Neural cell (in vitro differentiated cells): ENCODE measurements around the gene NDE1. TPM values are rescaled to one million over a fixed set of nuclear protein-coding genes. Genes with fewer than 3 reads are reported as not detected.
"Not testable (repeated sequence)": the region's sequence is repeated elsewhere in the genome, so short reads cannot be mapped to it uniquely, and the experiment has no call there.

ENCODE experiments used
- H2AFZ ChIP-seq: fragments of 200-600, 300-800 bp; sonication (generic), shearing (Covaris generic); 2 replicates; pipeline ENCODE4 v1.6.0; 2014; ENCODE audit warnings: low read depth, mild to moderate bottlenecking, antibody characterized with exemption, low read length, moderate library complexity
- H3F3A ChIP-seq: fragments of 200-600 bp; shearing (Covaris generic); 2 replicates; pipeline ENCODE4 v1.6.1; 2016; ENCODE audit warnings: mild to moderate bottlenecking, moderate library complexity, mixed read lengths, antibody characterized with exemption, low read length; ENCODE audit not compliant: insufficient read depth, poor library complexity, severe bottlenecking
- H3K27ac ChIP-seq: fragments of 200-600, 300-800 bp; sonication (generic), shearing (Covaris generic); 2 replicates; pipeline ENCODE4 v1.5.1; 2014; ENCODE audit warnings: mild to moderate bottlenecking, low read length, moderate library complexity
- H3K27me3 ChIP-seq: fragments of 300-800, 200-600 bp; sonication (generic), shearing (Covaris generic); 2 replicates; pipeline ENCODE4 v1.6.0; 2014; ENCODE audit warnings: mild to moderate bottlenecking, low read depth, low read length, moderate library complexity; ENCODE audit not compliant: insufficient read depth
- H3K36me3 ChIP-seq: fragments of 300-800, 200-600 bp; sonication (generic), shearing (Covaris generic); 2 replicates; pipeline ENCODE4 v1.5.1; 2014; ENCODE audit warnings: mild to moderate bottlenecking, antibody characterized with exemption, low read length, moderate library complexity; ENCODE audit not compliant: insufficient read depth
- H3K4me2 ChIP-seq: fragments of 300-800, 200-600 bp; sonication (generic), shearing (Covaris generic); 2 replicates; pipeline ENCODE4 v1.6.0; 2014; ENCODE audit warnings: mild to moderate bottlenecking, low read length
- H3K4me3 ChIP-seq: fragments of 300-800, 200-600 bp; sonication (generic), shearing (Covaris generic); 2 replicates; pipeline ENCODE4 v1.5.1; 2014; ENCODE audit warnings: mild to moderate bottlenecking, low read length, moderate library complexity
- H3K79me2 ChIP-seq: fragments of 200-600 bp; shearing (Covaris generic); replicated peaks from 2 replicates; pipeline ENCODE4 v1.6.0; 2014; ENCODE audit warnings: mild to moderate bottlenecking, low read length, moderate library complexity; ENCODE audit not compliant: insufficient read depth
- H3K9ac ChIP-seq: fragments of 300-800, 200-600 bp; sonication (generic), shearing (Covaris generic); 2 replicates; pipeline ENCODE4 v1.6.1; 2016; ENCODE audit warnings: mild to moderate bottlenecking, low read length, mixed read lengths
- H3K9me2 ChIP-seq: fragments of 200-600 bp; shearing (Covaris generic); 2 replicates; pipeline ENCODE4 v1.6.1; 2016; ENCODE audit warnings: mild to moderate bottlenecking, low read length, mixed read lengths; ENCODE audit not compliant: insufficient read depth
- H3K9me3 ChIP-seq: fragments of 200-600, 300-800 bp; sonication (generic), shearing (Covaris generic); 2 replicates; pipeline ENCODE4 v1.6.1; 2016; ENCODE audit warnings: mild to moderate bottlenecking, mixed run types, low read length, moderate library complexity, mixed read lengths
- H4K20me1 ChIP-seq: fragments of 200-600 bp; shearing (Covaris generic); 2 replicates; pipeline ENCODE4 v1.6.1; 2016; ENCODE audit warnings: mild to moderate bottlenecking, mixed run types; ENCODE audit not compliant: insufficient read depth
- CTCF ChIP-seq: fragments of 450-650 bp; IDR thresholded peaks from 2 replicates; pipeline ENCODE4 v1.5.1; 2014; ENCODE audit warnings: antibody characterized with exemption, mild to moderate bottlenecking, moderate library complexity; ENCODE audit not compliant: poor library complexity, severe bottlenecking
- EP300 ChIP-seq: fragments of 450-650 bp; conservative IDR thresholded peaks from 2 replicates; pipeline ENCODE4 v1.6.1; 2014; ENCODE audit warnings: antibody characterized with exemption, mild to moderate bottlenecking, moderate library complexity; ENCODE audit not compliant: poor library complexity, severe bottlenecking
- EZH2 ChIP-seq: fragments of 200-600, 300-800 bp; shearing (Covaris generic), sonication (generic); IDR thresholded peaks from 2 replicates; pipeline ENCODE4 v1.6.1; 2014; ENCODE audit warnings: antibody characterized with exemption, low read length, borderline replicate concordance, mild to moderate bottlenecking; ENCODE audit not compliant: insufficient read depth, poor library complexity, severe bottlenecking
- MXI1 ChIP-seq: fragments of 450-650 bp; conservative IDR thresholded peaks from 2 replicates; pipeline ENCODE4 v1.6.1; 2014; ENCODE audit warnings: antibody characterized with exemption, mild to moderate bottlenecking; ENCODE audit not compliant: poor library complexity, severe bottlenecking
- POLR2AphosphoS5 ChIP-seq: IDR thresholded peaks from 2 replicates; pipeline ENCODE4 v1.6.1; 2012
- RAD21 ChIP-seq: fragments of 450-650 bp; conservative IDR thresholded peaks from 2 replicates; pipeline ENCODE4 v1.6.1; 2014; ENCODE audit warnings: antibody characterized with exemption, mild to moderate bottlenecking, moderate library complexity
- REST ChIP-seq: IDR thresholded peaks from 2 replicates; pipeline ENCODE4 v1.6.1; 2012; ENCODE audit warnings: borderline replicate concordance
- SMC3 ChIP-seq: fragments of 450-650 bp; conservative IDR thresholded peaks from 2 replicates; pipeline ENCODE4 v1.6.1; 2014; ENCODE audit warnings: antibody characterized with exemption, mild to moderate bottlenecking, moderate library complexity; ENCODE audit not compliant: poor library complexity
- TAF1 ChIP-seq: IDR thresholded peaks from 2 replicates; pipeline ENCODE4 v1.6.1; 2012; ENCODE audit warnings: low read depth
- polyA plus RNA-seq: library from polyadenylated mRNA; depleted of rRNA; stranded (reverse); fragments of >200 nt; gene quantifications from 2 replicates; pipeline ENCODE4 v1.2.3, GENCODE V29; 2014

Gene NDE1
- polyA plus RNA-seq, 1 donor from 2014 or later: not detected

DNA sequence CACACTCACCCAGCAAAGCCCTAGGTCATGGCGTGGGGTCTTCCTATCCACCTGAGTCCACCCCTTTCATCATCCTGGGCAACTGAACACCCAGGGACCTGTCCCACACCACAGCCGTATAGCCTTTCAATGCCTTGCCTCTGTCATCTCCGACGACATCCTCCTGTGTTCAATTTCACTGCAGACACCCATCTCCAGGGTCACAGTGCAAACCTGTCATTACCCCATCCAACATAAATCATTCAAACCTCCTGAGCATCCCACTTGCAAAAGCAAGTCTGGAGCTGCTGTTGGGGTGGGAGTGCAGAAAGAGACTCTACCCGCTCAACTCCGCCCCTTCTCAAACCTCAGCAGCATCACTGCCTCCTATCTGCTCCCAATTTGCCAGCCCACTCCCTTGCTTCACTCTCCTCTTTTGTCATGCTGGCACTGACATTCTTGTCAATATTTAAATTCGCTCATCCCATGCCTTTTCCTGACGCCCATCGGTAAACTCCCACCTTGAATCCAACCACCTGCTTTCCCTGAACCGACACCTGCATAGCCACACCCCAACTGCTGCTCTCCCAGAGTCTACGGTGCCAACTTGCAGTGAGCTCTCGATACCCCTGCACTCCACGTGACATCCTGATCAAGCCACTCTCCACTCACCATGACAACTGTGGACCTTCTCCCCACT lies 44.1 kb upstream of the NDE1 start:
- Histone ChIP-seq H2AFZ (no peak overlapping the region), H4K20me1 (no peaks in the 10 kb centered on the region), H3K9me3 (no peaks in the 10 kb centered on the region), H3K9ac (no peak overlapping the region), H3F3A (no peaks in the 10 kb centered on the region), H3K27me3 (no peaks in the 10 kb centered on the region), H3K27ac (no peak overlapping the region), H3K4me3 (no peak overlapping the region), H3K4me2 (no peak overlapping the region), H3K9me2 (no peaks in the 10 kb centered on the region), H3K36me3 (peaks cover 15% of the 10 kb centered on the region), H3K79me2 (no peaks in the 10 kb centered on the region)
- TF ChIP-seq REST (no peak), MXI1 (no peak), RAD21 (no peak), POLR2AphosphoS5 (no peak), CTCF (no peak), EP300 (no peak)

- peaks cover 15% of the 10 kb centered on the region for H3K36me3 ChIP-seq
- TF ChIP-seq CTCF (no peak), SMC3 (no peak), MXI1 (no peak), RAD21 (no peak), TAF1 (no peak), EP300 (no peak), EZH2 (no peak), POLR2AphosphoS5 (no peak), REST (no peak)
- no peak overlapping the region for H3K4me3 ChIP-seq
Observed at GRCh38 chr16:15606518-15607220, 43.4 kb upstream of the NDE1 start.

DNA sequence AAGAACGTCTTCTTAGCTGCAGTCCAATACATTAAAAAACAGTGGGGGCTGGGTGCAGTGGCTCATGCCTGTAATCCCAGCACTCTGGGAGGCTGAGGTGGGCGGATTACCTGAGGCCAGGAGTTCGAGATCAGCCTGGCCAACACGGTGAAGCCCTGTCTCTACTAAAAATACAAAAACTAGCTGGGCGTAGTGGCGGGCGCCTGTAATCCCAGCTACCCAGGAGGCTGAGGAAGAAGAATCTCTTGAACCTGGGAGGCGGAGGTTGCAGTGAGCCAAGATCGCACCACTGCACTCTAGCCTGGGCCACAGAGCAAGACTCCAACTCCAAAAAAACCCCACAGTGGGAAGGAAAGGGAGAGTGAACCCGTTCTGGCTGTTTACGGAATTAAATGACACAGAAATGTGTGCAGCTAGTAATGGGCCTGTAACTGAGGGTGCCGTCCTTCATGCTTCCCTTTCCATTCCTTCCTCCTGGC lies 42.8 kb upstream of the NDE1 start:
- H4K20me1 ChIP-seq, H2AFZ ChIP-seq, H3K9ac ChIP-seq, H3K27ac ChIP-seq, H3K4me2 ChIP-seq, H3K27me3 ChIP-seq, H3K79me2 ChIP-seq, H3K4me3 ChIP-seq, H3F3A ChIP-seq, H3K9me3 ChIP-seq, H3K9me2 ChIP-seq: not testable (repeated sequence)
- H3K36me3 ChIP-seq: peaks cover 13% of the 10 kb centered on the region

More at GRCh38 chr16:15606518-15607220, 43.4 kb upstream of the NDE1 start:
- no peaks in the 10 kb centered on the region for H3K79me2 ChIP-seq
- H4K20me1 ChIP-seq: no peaks in the 10 kb centered on the region
- H3F3A ChIP-seq: no peaks in the 10 kb centered on the region
- H3K27me3 ChIP-seq: no peaks in the 10 kb centered on the region
- no peaks in the 10 kb centered on the region for H3K9me2 ChIP-seq
- no peak overlapping the region for H3K9ac ChIP-seq
- H2AFZ ChIP-seq: no peak overlapping the region
- H3K27ac ChIP-seq: no peak overlapping the region
- H3K4me2 ChIP-seq: no peak overlapping the region
- no peaks in the 10 kb centered on the region for H3K9me3 ChIP-seq
